Erythroblast (primary cell): ENCODE results near the gene KRTAP4-6.

Experiments
- GATA1 ChIP-seq: IDR thresholded peaks from 2 replicates; pipeline ENCODE4 v1.6.1; 2011; ENCODE audit warnings: low read depth, mild to moderate bottlenecking, control low read depth, low read length, moderate library complexity
- POLR2A ChIP-seq: IDR thresholded peaks from 2 replicates; pipeline ENCODE4 v1.6.1; 2011; ENCODE audit warnings: mild to moderate bottlenecking, low read length

DNA sequence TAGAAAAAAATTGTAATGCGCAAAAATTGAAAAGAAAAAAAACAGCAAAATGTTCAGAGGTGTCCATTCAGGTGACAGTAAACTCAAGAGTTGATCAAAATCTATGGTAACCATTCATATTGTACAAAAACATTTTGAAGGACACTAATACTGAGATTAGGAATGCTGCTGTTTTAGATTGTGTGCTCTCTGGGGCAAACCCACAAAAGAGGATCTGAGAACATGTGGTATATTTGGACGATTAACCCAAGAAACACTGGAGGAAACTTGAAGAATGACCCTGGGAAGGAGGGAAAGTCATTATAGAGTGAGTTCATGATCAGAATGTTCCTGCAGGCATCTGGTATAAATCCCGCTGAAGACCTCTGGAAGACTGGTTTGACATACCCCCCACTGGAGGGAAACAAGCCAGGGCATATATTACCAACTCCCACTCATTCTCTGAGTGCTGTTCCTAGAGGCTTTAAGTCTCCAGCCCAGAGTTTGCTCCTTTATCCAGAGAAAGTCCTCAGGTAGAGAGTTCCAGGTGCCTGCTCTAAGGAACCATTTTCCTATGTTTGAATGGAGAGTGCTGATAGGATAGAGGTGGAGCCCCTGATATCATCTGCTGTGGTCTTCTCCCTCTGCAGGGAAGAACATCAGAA lies 36.5 kb upstream of the KRTAP4-6 start:
- no peak for TF ChIP-seq POLR2A
- no peak for TF ChIP-seq GATA1
